Femur (tissue), 1 donor: ENCODE results near the gene NFAT5.
"Not testable (repeated sequence)": the region's sequence is repeated elsewhere in the genome, so short reads cannot be mapped to it uniquely, and the experiment has no call there.

Experiments used
- DNase-seq: peaks from one replicate; pipeline ENCODE4 v3.0.0-alpha.2; 2017

The NFAT5 gene

GRCh38 chr16:69643997-69644396, 78.2 kb downstream of the NFAT5 start:
- DNase-seq: not testable (repeated sequence)

GRCh38 chr16:69644790-69645189, 79.0 kb downstream of the NFAT5 start:
- no peak for DNase-seq

GRCh38 chr16:69647020-69647419, 81.3 kb downstream of the NFAT5 start:
- DNase-seq: no peak

- DNase-seq: no peak
Measured at GRCh38 chr16:69651217-69651616, 85.5 kb downstream of the NFAT5 start.

GRCh38 chr16:69654280-69654931, 88.6 kb downstream of the NFAT5 start:
- no peak for DNase-seq

- DNase-seq: no peak
Measured at GRCh38 chr16:69660166-69660565, 94.4 kb downstream of the NFAT5 start.

- DNase-seq: no peak
Measured at GRCh38 chr16:69662901-69663300, 97.1 kb downstream of the NFAT5 start.

GRCh38 chr16:69663846-69664245, 98.1 kb downstream of the NFAT5 start:
- DNase-seq: no peak

GRCh38 chr16:69669577-69669976, 103.8 kb downstream of the NFAT5 start:
- DNase-seq: no peak

- no peak for DNase-seq
Measured at GRCh38 chr16:69672315-69672997, 106.7 kb downstream of the NFAT5 start.

- no peak for DNase-seq
Measured at GRCh38 chr16:69672998-69673713, 107.4 kb downstream of the NFAT5 start.

- DNase-seq: no peak
Measured at GRCh38 chr16:69680358-69680757, 114.6 kb downstream of the NFAT5 start.

- DNase-seq: no peak
Measured at GRCh38 chr16:69688589-69688988, 122.8 kb downstream of the NFAT5 start.

- DNase-seq: no peak
Measured at GRCh38 chr16:69691980-69692911, 126.5 kb downstream of the NFAT5 start.

- no peak for DNase-seq
Measured at GRCh38 chr16:69693916-69694315, 128.2 kb downstream of the NFAT5 start.

GRCh38 chr16:69698404-69698803, 132.6 kb downstream of the NFAT5 start:
- no peak for DNase-seq

GRCh38 chr16:69699915-69700314, 134.1 kb downstream of the NFAT5 start:
- DNase-seq: no peak

GRCh38 chr16:69701452-69701851, 135.7 kb downstream of the NFAT5 start:
- DNase-seq: no peak

- no peak for DNase-seq
Measured at GRCh38 chr16:69701866-69702265, 136.1 kb downstream of the NFAT5 start.

GRCh38 chr16:69703638-69704037, 137.9 kb downstream of the NFAT5 start:
- no peak for DNase-seq

- no peak for DNase-seq
Measured at GRCh38 chr16:69706256-69706974, 140.6 kb downstream of the NFAT5 start.

GRCh38 chr16:69706975-69707340, 141.2 kb downstream of the NFAT5 start:
- DNase-seq: no peak
